Spleen (tissue), 11 donors: ENCODE data around the gene GJA8. TPM values are rescaled to one million over a fixed set of nuclear protein-coding genes. Genes with fewer than 3 reads are reported as not detected.

Source experiments
- DNase-seq: peaks from one replicate; pipeline ENCODE4 v3.0.0-alpha.2; 2020
- H3K27ac ChIP-seq, 8 donors: fragments of 200-600 bp; sonication (generic) in 7 of 8; 1 replicate in 4 of 8; 2 replicates in 4 of 8; pipeline versions ENCODE4 v1.5.0 to v1.8.0; 2016 to 2021; ENCODE audit warnings: inconsistent platforms in 4 of 8, mild to moderate bottlenecking in 4 of 8, moderate library complexity in 1 of 8
- H3K27me3 ChIP-seq, 7 donors: fragments of 200-600 bp; sonication (generic) in 6 of 7; replicated peaks in 1 of 7; 1 replicate in 4 of 7; 2 replicates in 3 of 7; pipeline versions ENCODE4 v1.5.0 to v1.8.0; 2016 to 2021; ENCODE audit warnings: inconsistent platforms in 3 of 7, mild to moderate bottlenecking in 1 of 7
- H3K36me3 ChIP-seq, 6 donors: fragments of 200-600 bp; sonication (generic) in 5 of 6; 1 replicate in 4 of 6; 2 replicates in 2 of 6; pipeline versions ENCODE4 v1.5.0 to v1.8.0; 2016 to 2021; ENCODE audit warnings: inconsistent platforms in 2 of 6
- H3K4me1 ChIP-seq, 6 donors: fragments of 200-600 bp; sonication (generic) in 5 of 6; 1 replicate in 3 of 6; 2 replicates in 3 of 6; pipeline versions ENCODE4 v1.5.0 to v1.8.0; 2016 to 2021; ENCODE audit warnings: inconsistent platforms in 3 of 6
- H3K4me3 ChIP-seq, 8 donors: fragments of 200-600 bp; sonication (generic) in 7 of 8; 1 replicate in 4 of 8; 2 replicates in 4 of 8; pipeline versions ENCODE4 v1.5.0 to v1.8.0; 2016 to 2021; ENCODE audit warnings: inconsistent platforms in 4 of 8, mild to moderate bottlenecking in 4 of 8, moderate library complexity in 2 of 8
- H3K9me3 ChIP-seq, 8 donors: fragments of 200-600 bp; sonication (generic) in 7 of 8; 1 replicate in 4 of 8; 2 replicates in 4 of 8; pipeline versions ENCODE4 v1.5.0 to v1.8.0; 2016 to 2021; ENCODE audit warnings: inconsistent platforms in 4 of 8
- POLR2A ChIP-seq, 3 donors: fragments of 450-650 bp; IDR thresholded peaks; one replicate each; pipeline ENCODE4 v1.5.1; 2017; ENCODE audit warnings: antibody characterized with exemption in 3 of 3, mild to moderate bottlenecking in 1 of 3
- POLR2AphosphoS5 ChIP-seq, 3 donors: sonication (generic); formaldehyde crosslinking; IDR thresholded peaks; one replicate each; pipeline ENCODE4 v1.5.1; 2017; ENCODE audit warnings: antibody characterized with exemption in 3 of 3
- WGBS, 5 donors: extraction: QIAGEN DNeasy Blood & Tissue Kit in 3 of 5; methylation state at CpG; one replicate each; pipeline versions ENCODE4 v1.1.5 to v1.1.7; 2013 to 2018; 5-methylcytosine and 5-hydroxymethylcytosine counted together
- intact Hi-C: fragments of 100-400 bp; cut with DNase I; formaldehyde crosslinking; loops from one replicate; pipeline ENCODE4 v1.15.0; 2023; ENCODE audit warnings: low total_unique reads
- polyA plus RNA-seq, 3 donors: library from polyadenylated mRNA; stranded (reverse); fragments of 200-250 nt; gene quantifications; one replicate each; pipeline ENCODE4 v1.2.1, GENCODE V29; 2013
- total RNA-seq, 7 donors: library from RNA; depleted of rRNA in 3 of 7; stranded (reverse); fragments of >200 nt in 3 of 7; fragmentation: NEBNext Ultra II Directional in 4 of 7; extraction: Animal tissue kit (Norgen Biotek cat#: 25700) in 4 of 7; gene quantifications; one replicate each; pipeline versions ENCODE4 v1.1.0 to v1.2.1, GENCODE V29; 2016 to 2021
- TF ChIP-seq, protein P1 (sequence below), 11 experiments: fragments of 200-600 bp in 7 of 11; fragments of 450-650 bp in 4 of 11; sonication (generic) in 4 of 11; IDR thresholded peaks in 8 of 11; conservative IDR thresholded peaks in 3 of 11; 1 replicate in 7 of 11; 2 replicates in 4 of 11; pipeline versions ENCODE4 v1.4.0 to v1.8.0; 2016 to 2021; ENCODE audit warnings: antibody characterized with exemption in 11 of 11, inconsistent platforms in 4 of 11, mild to moderate bottlenecking in 1 of 11
- donor health status: healthy with polysubstance abuse.
- donor health status: DM: no; HTN: no; CAD: no; lungs with moderate emphysema.
- donor health status: DM: no; HTN: no; CAD: no.
- donor health status: Bipolar disorder and iron deficiency.
- donor health status: healthy.
- donor health status: DM: no; HTN: no; CAD: no.
- donor health status: DM: yes; HTN: yes; CAD: no.

GJA8 gene
- total and polyA plus RNA-seq, 10 donors = not detected

DNA sequence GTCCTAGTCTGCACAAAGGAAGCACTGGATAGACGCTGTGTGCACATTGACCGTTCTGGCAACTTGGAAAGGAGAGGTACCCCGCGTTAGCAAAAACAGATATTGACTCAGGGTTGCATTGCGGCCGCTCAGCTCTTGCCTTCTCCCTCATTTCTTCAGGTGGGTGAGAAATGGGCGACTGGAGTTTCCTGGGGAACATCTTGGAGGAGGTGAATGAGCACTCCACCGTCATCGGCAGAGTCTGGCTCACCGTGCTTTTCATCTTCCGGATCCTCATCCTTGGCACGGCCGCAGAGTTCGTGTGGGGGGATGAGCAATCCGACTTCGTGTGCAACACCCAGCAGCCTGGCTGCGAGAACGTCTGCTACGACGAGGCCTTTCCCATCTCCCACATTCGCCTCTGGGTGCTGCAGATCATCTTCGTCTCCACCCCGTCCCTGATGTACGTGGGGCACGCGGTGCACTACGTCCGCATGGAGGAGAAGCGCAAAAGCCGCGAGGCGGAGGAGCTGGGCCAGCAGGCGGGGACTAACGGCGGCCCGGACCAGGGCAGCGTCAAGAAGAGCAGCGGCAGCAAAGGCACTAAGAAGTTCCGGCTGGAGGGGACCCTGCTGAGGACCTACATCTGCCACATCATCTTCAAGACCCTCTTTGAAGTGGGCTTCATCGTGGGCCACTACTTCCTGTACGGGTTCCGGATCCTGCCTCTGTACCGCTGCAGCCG, 5.4 kb downstream of the GJA8 start:
- TF ChIP-seq, protein P1, sequence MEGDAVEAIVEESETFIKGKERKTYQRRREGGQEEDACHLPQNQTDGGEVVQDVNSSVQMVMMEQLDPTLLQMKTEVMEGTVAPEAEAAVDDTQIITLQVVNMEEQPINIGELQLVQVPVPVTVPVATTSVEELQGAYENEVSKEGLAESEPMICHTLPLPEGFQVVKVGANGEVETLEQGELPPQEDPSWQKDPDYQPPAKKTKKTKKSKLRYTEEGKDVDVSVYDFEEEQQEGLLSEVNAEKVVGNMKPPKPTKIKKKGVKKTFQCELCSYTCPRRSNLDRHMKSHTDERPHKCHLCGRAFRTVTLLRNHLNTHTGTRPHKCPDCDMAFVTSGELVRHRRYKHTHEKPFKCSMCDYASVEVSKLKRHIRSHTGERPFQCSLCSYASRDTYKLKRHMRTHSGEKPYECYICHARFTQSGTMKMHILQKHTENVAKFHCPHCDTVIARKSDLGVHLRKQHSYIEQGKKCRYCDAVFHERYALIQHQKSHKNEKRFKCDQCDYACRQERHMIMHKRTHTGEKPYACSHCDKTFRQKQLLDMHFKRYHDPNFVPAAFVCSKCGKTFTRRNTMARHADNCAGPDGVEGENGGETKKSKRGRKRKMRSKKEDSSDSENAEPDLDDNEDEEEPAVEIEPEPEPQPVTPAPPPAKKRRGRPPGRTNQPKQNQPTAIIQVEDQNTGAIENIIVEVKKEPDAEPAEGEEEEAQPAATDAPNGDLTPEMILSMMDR (IDR thresholded peaks at IDR 0.05 in 8 of 11, conservative IDR thresholded peaks at IDR 0.05 in 3 of 11) = no peak
- TF ChIP-seq POLR2AphosphoS5 (IDR thresholded peaks at IDR 0.05) (no peak), POLR2A (IDR thresholded peaks at IDR 0.05) (no peak)
- Histone ChIP-seq H3K4me1 (no peaks in the 10 kb centered on the region), H3K4me3 (no peak overlapping the region), H3K9me3 (no peaks in the 10 kb centered on the region), H3K36me3 (no peaks in the 10 kb centered on the region), H3K27ac (no peak overlapping the region), H3K27me3 (peaks cover 0 to 12% (median 0%) of the 10 kb centered on the region in 7 donors)
- no peak for DNase-seq
- WGBS, 5 donors = 91 to 95% (median 94%) methylated on average over 44 of the region's 44 CpGs
- intact Hi-C loops = no loop called here

DNA sequence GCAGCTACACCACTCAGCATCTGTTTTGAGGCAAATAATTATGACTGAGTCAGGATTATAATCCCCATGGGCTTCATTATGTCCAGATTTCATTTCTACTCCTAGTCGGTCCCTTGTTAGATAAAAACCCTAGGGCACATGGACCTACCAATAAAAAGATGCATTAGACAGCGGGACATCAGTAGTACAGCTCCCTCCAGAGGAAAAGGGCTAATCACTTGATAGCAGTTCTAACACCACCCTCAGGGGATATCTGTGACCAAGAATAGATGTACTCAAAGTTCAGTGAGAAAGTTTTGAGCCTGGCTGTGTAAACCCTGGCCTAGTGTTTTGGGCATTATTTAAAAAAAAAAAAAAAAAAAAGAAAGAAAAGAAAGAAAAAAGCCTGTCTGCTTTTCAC, 10.0 kb downstream of the GJA8 start:
- intact Hi-C loops = no loop called here
- TF ChIP-seq POLR2A (IDR thresholded peaks at IDR 0.05) (no peak), POLR2AphosphoS5 (IDR thresholded peaks at IDR 0.05) (no peak)
- TF ChIP-seq, protein P1 (IDR thresholded peaks at IDR 0.05 in 8 of 11, conservative IDR thresholded peaks at IDR 0.05 in 3 of 11) = no peak

DNA sequence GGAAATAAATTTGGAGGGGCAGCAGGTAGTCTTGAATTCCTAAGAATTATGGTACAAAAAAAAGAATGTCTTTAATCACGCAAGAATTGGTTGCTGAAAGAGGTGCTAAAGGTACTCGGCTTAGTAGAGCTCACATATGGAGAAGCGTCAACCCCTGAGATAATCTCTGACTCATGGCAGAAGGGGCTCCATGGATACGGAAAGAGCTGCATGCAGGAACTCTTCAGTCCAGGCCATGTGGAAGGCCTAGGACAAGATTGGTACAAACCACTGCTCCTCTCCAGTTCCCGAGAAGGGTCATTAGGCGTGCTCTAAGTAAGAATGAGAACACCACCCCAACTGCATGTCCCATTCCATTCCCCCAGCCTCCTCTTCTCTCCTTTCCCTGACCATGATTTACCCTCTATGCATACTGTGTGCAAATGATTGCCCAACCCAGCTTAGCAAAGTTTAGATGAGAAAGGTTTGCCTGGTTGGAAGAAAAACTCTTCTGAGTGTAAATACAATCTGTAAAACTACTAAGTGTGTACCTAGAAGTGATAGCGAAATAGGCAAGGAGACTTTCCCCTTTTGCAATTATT, 10.9 kb downstream of the GJA8 start:
- Histone ChIP-seq H3K36me3 (no peaks in the 10 kb centered on the region), H3K9me3 (no peaks in the 10 kb centered on the region), H3K27me3 (peaks cover 0 to 6% (median 0%) of the 10 kb centered on the region in 7 donors), H3K4me3 (no peak overlapping the region), H3K4me1 (no peaks in the 10 kb centered on the region), H3K27ac (no peak overlapping the region)
- DNase-seq = no peak
- 86 to 96% (median 94%) methylated on average over 7 of the region's 7 CpGs for WGBS, 5 donors
- intact Hi-C loops = no loop called here
- TF ChIP-seq POLR2A (IDR thresholded peaks at IDR 0.05) = no peak
- TF ChIP-seq, protein P1 (IDR thresholded peaks at IDR 0.05 in 8 of 11, conservative IDR thresholded peaks at IDR 0.05 in 3 of 11) = no peak
- no peak for TF ChIP-seq POLR2AphosphoS5 (IDR thresholded peaks at IDR 0.05)

More for the DNA sequence above, 10.0 kb downstream of the GJA8 start:
- Histone ChIP-seq H3K4me1 (no peaks in the 10 kb centered on the region), H3K4me3 (no peak overlapping the region), H3K36me3 (no peaks in the 10 kb centered on the region), H3K27me3 (peaks cover 0 to 12% (median 0%) of the 10 kb centered on the region in 7 donors), H3K27ac (no peak overlapping the region), H3K9me3 (no peaks in the 10 kb centered on the region)
- WGBS, 5 donors = 92 to 97% (median 94%) methylated on average over 2 of the region's 2 CpGs
- DNase-seq = no peak

DNA sequence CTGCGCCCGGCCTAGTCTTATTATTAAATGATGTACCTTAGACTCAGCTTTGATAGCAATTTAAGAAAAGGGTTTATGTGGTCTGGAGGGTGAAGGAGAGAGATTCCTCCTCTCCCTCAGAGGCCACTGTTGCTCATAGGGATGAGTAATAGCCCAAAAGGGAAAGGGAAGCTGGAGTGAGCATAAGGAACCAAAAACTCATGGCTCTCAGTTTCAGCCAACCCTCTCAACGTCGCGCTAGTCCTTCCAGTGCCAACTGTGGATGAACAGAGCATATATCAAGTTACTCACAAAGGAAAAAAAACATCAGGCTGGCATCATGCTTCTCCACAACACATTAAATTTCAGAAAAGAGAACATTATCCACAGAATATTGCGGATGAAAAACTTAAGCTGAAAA, 17.3 kb downstream of the GJA8 start:
- DNase-seq = no peak
- intact Hi-C loops = no loop called here
- H3K4me1 ChIP-seq = no peaks in the 10 kb centered on the region
- no peaks in the 10 kb centered on the region for H3K36me3 ChIP-seq
- no peak for TF ChIP-seq POLR2A (IDR thresholded peaks at IDR 0.05)
- TF ChIP-seq, protein P1 (IDR thresholded peaks at IDR 0.05 in 8 of 11, conservative IDR thresholded peaks at IDR 0.05 in 3 of 11) = no peak
- no peak for TF ChIP-seq POLR2AphosphoS5 (IDR thresholded peaks at IDR 0.05)
- 92 to 96% (median 94%) methylated on average over 6 of the region's 6 CpGs for WGBS, 5 donors
- no peak overlapping the region for H3K27ac ChIP-seq
- no peaks in the 10 kb centered on the region for H3K27me3 ChIP-seq
- H3K4me3 ChIP-seq = no peak overlapping the region
- H3K9me3 ChIP-seq = no peaks in the 10 kb centered on the region
